Measurements from ENCODE around the gene LGALS7.
A peak's percentile ranks its signal among the peaks of the same experiment; 100 is the strongest.

LGALS7 gene

GRCh38 chr19:38730731-38731589, 42.4 kb downstream of the LGALS7 start:
- Histone ChIP-seq H3K79me2 (ENCODE audit: low read length) (no peaks in the 10 kb centered on the region), H2AFZ (ENCODE audit: low read depth, low read length) (no peak overlapping the region), H3K4me1 (ENCODE audit: low read length) (peaks cover 16% of the 10 kb centered on the region), H3K27ac (ENCODE audit: low read length) (no peak overlapping the region), H4K20me1 (ENCODE audit: insufficient read depth, low read length) (no peaks in the 10 kb centered on the region), H3K4me2 (ENCODE audit: low read length) (no peak overlapping the region), H3K9me3 (ENCODE audit: insufficient read depth, low read length) (no peaks in the 10 kb centered on the region), H3K4me3 (ENCODE audit: low read length) (no peak overlapping the region), H3K27me3 (ENCODE audit: low read depth, low read length) (no peaks in the 10 kb centered on the region), H3K9ac (ENCODE audit: low read length) (no peak overlapping the region), H3K36me3 (replicated peaks; ENCODE audit: low read depth, low read length) (peaks cover 36% of the 10 kb centered on the region)
- no peak for TF ChIP-seq CTCF (IDR thresholded peaks at IDR 0.05; ENCODE audit: low read depth, low read length)
- no peak for TF ChIP-seq EZH2phosphoT487 (IDR thresholded peaks at IDR 0.05; ENCODE audit: low read depth)

- Histone ChIP-seq H3K4me2 (ENCODE audit: low read length) (no peak overlapping the region), H3K79me2 (ENCODE audit: low read length) (no peaks in the 10 kb centered on the region), H3K9me3 (ENCODE audit: insufficient read depth, low read length) (no peaks in the 10 kb centered on the region), H3K4me3 (ENCODE audit: low read length) (no peak overlapping the region), H3K4me1 (ENCODE audit: low read length) (peaks cover 15% of the 10 kb centered on the region), H3K36me3 (replicated peaks; ENCODE audit: low read depth, low read length) (peaks cover 41% of the 10 kb centered on the region), H3K27me3 (ENCODE audit: low read depth, low read length) (no peaks in the 10 kb centered on the region), H3K9ac (ENCODE audit: low read length) (no peak overlapping the region), H4K20me1 (ENCODE audit: insufficient read depth, low read length) (no peaks in the 10 kb centered on the region), H2AFZ (ENCODE audit: low read depth, low read length) (no peak overlapping the region), H3K27ac (ENCODE audit: low read length) (no peak overlapping the region)
- TF ChIP-seq CTCF (IDR thresholded peaks at IDR 0.05; ENCODE audit: low read depth, low read length) (no peak), EZH2phosphoT487 (IDR thresholded peaks at IDR 0.05; ENCODE audit: low read depth) (no peak)
These were observed 42.9 kb downstream of the LGALS7 start for GRCh38 chr19:38730470-38730730.

- no peaks in the 10 kb centered on the region for H3K79me2 ChIP-seq (ENCODE audit: low read length)
- H3K36me3 ChIP-seq (replicated peaks; ENCODE audit: low read depth, low read length) = peaks cover 47% of the 10 kb centered on the region
- H4K20me1 ChIP-seq (ENCODE audit: insufficient read depth, low read length) = no peaks in the 10 kb centered on the region
- no peak overlapping the region for H2AFZ ChIP-seq (ENCODE audit: low read depth, low read length)
- no peak overlapping the region for H3K4me3 ChIP-seq (ENCODE audit: low read length)
- no peak overlapping the region for H3K9ac ChIP-seq (ENCODE audit: low read length)
- H3K27ac ChIP-seq (ENCODE audit: low read length) = no peak overlapping the region
- H3K4me1 ChIP-seq (ENCODE audit: low read length) = peaks cover 10% of the 10 kb centered on the region
- no peak overlapping the region for H3K4me2 ChIP-seq (ENCODE audit: low read length)
- TF ChIP-seq EZH2phosphoT487 (IDR thresholded peaks at IDR 0.05; ENCODE audit: low read depth) (no peak), CTCF (IDR thresholded peaks at IDR 0.05; ENCODE audit: low read depth, low read length) (peak; percentile 90)
- H3K27me3 ChIP-seq (ENCODE audit: low read depth, low read length) = no peaks in the 10 kb centered on the region
- H3K9me3 ChIP-seq (ENCODE audit: insufficient read depth, low read length) = no peaks in the 10 kb centered on the region
These were observed 43.5 kb downstream of the LGALS7 start for GRCh38 chr19:38729653-38730469.

Measured in OCI-LY3 (cell line).